Thymus (tissue), 11 donors: ENCODE results near the gene PROSER3. TPM values are rescaled to one million over a fixed set of nuclear protein-coding genes. Genes with fewer than 3 reads are reported as not detected.

Experiments used
- DNase-seq, 9 donors: peaks; one replicate each; pipeline ENCODE4 v3.0.0-alpha.2; 2013; ENCODE audit warnings: low spot score in 9 of 9, low read depth in 6 of 9, missing footprints in 1 of 9
- H3K27ac ChIP-seq, 2 donors: one replicate each; pipeline ENCODE4 v1.5.1; 2013; ENCODE audit warnings: control low read depth in 1 of 2, low read depth in 1 of 2, low read length in 1 of 2, mild to moderate bottlenecking in 1 of 2, moderate library complexity in 1 of 2
- H3K27me3 ChIP-seq, 2 donors: one replicate each; pipeline ENCODE4 v1.5.1; 2013; ENCODE audit warnings: low read length in 1 of 2; ENCODE audit not compliant: control insufficient read depth in 2 of 2, insufficient read depth in 1 of 2
- H3K36me3 ChIP-seq, 2 donors: one replicate each; pipeline ENCODE4 v1.5.1; 2013; ENCODE audit warnings: low read length in 1 of 2, mild to moderate bottlenecking in 1 of 2, moderate library complexity in 1 of 2; ENCODE audit not compliant: control insufficient read depth in 2 of 2, insufficient read depth in 2 of 2
- H3K4me1 ChIP-seq, 2 donors: one replicate each; pipeline ENCODE4 v1.5.1; 2013; ENCODE audit warnings: low read length in 2 of 2; ENCODE audit not compliant: control insufficient read depth in 2 of 2, insufficient read depth in 2 of 2
- H3K4me3 ChIP-seq, 2 donors: one replicate each; pipeline ENCODE4 v1.5.1; 2013; ENCODE audit warnings: low read length in 2 of 2, control low read depth in 1 of 2, mild to moderate bottlenecking in 1 of 2
- H3K9me3 ChIP-seq, 2 donors: one replicate each; pipeline ENCODE4 v1.5.1; 2013; ENCODE audit warnings: low read length in 1 of 2, mild to moderate bottlenecking in 1 of 2; ENCODE audit not compliant: control insufficient read depth in 2 of 2, insufficient read depth in 1 of 2
- WGBS: extraction: QIAGEN DNeasy Blood & Tissue Kit; methylation state at CpG from one replicate; pipeline ENCODE4 v1.1.7; 2013; 5-methylcytosine and 5-hydroxymethylcytosine counted together
- polyA plus RNA-seq: library from polyadenylated mRNA; stranded (reverse); fragments of 200-250 nt; gene quantifications from one replicate; pipeline ENCODE4 v1.2.3, GENCODE V29; 2013
- total RNA-seq: library from RNA; stranded (reverse); fragments of 120-200 nt; gene quantifications from one replicate; pipeline ENCODE4 v1.2.4, GENCODE V29; 2013
- donor health status: healthy.

PROSER3 gene
- total and polyA plus RNA-seq, 2 donors: 2.0 to 10.0 TPM

DNA sequence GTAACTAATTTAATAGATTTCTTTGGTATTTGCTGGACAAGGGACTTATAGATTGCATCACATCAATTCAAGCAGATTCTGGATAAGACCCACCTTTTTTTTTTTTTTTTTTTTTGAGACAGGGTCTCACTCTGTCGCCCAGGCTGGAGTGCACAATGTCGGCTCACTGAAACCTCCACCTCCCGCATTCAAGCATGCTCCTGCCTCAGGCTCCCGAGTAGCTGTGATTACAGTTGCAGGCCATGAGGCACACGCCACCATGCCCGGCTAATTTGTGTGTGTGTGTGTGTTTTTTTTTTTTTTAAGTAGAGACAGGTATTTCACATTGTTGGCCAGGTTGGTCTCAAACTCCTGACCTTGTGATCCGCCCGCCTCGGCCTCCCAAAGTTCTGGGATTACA is 58.9 kb downstream of the PROSER3 start:
- DNase-seq: no peak
- WGBS: 91% methylated on average over 9 of the region's 9 CpGs
- Histone ChIP-seq H3K4me3 (no peak overlapping the region), H3K27me3 (no peaks in the 10 kb centered on the region), H3K36me3 (no peaks in the 10 kb centered on the region), H3K27ac (no peak overlapping the region), H3K4me1 (no peaks in the 10 kb centered on the region), H3K9me3 (no peaks in the 10 kb centered on the region)

DNA sequence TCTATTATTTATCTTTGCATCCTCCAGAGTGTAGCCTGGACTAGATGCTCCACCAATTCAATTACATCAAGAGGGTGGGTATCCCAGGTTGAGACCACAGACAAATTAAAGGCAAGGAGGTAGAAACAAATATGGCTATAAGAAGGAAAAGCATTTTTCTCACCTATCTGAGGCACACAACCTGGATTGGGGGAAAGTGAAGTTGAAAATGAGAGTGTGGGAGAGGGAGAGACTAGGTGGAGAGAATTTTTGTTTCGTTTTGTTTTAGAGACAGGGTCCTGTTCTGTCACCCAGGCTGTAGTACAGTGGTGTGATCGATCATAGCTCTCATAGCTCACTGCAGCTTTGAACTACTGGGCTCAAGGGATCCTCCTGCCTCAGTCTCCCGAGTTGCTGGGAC is 60.5 kb downstream of the PROSER3 start:
- H3K27ac ChIP-seq: no peak overlapping the region
- H3K36me3 ChIP-seq: no peaks in the 10 kb centered on the region
- H3K9me3 ChIP-seq: no peaks in the 10 kb centered on the region
- H3K4me3 ChIP-seq: no peak overlapping the region
- H3K4me1 ChIP-seq: no peaks in the 10 kb centered on the region
- no peak for DNase-seq
- 87% methylated on average over 3 of the region's 3 CpGs for WGBS
- H3K27me3 ChIP-seq: no peaks in the 10 kb centered on the region

Other genes with a start within 250 kb of the PROSER3 start
- 23.2 TPM for gene DMKN, start 244.5 kb upstream of the PROSER3 start, total RNA-seq
- 175 TPM for gene DMKN, start 244.5 kb upstream of the PROSER3 start, polyA plus RNA-seq
- 1.5 TPM for gene SBSN, start 229.9 kb upstream of the PROSER3 start, total RNA-seq
- 56.1 TPM for gene SBSN, start 229.9 kb upstream of the PROSER3 start, polyA plus RNA-seq
- 0.19 TPM for gene GAPDHS, start 224.7 kb upstream of the PROSER3 start, total RNA-seq
- gene GAPDHS, start 224.7 kb upstream of the PROSER3 start, polyA plus RNA-seq: 0.16 TPM
- 45.0 TPM for gene TMEM147, start 212.6 kb upstream of the PROSER3 start, total RNA-seq
- gene TMEM147, start 212.6 kb upstream of the PROSER3 start, polyA plus RNA-seq: 61.1 TPM
- gene ATP4A, start 194.5 kb upstream of the PROSER3 start, total RNA-seq: 0.42 TPM
- gene ATP4A, start 194.5 kb upstream of the PROSER3 start, polyA plus RNA-seq: 1.1 TPM
- gene PMIS2, start 172.0 kb upstream of the PROSER3 start, total RNA-seq: not detected
- gene PMIS2, start 172.0 kb upstream of the PROSER3 start, polyA plus RNA-seq: not detected
- gene HAUS5, start 145.4 kb upstream of the PROSER3 start, total RNA-seq: 11.8 TPM
- gene HAUS5, start 145.4 kb upstream of the PROSER3 start, polyA plus RNA-seq: 22.8 TPM
- 51.8 TPM for gene RBM42, start 129.1 kb upstream of the PROSER3 start, total RNA-seq
- 57.1 TPM for gene RBM42, start 129.1 kb upstream of the PROSER3 start, polyA plus RNA-seq
- 0.76 TPM for gene ETV2, start 116.4 kb upstream of the PROSER3 start, total RNA-seq
- 1.5 TPM for gene ETV2, start 116.4 kb upstream of the PROSER3 start, polyA plus RNA-seq
- gene COX6B1, start 109.9 kb upstream of the PROSER3 start, total RNA-seq: 636 TPM
- 656 TPM for gene COX6B1, start 109.9 kb upstream of the PROSER3 start, polyA plus RNA-seq
- gene UPK1A, start 91.7 kb upstream of the PROSER3 start, total RNA-seq: not detected
- gene UPK1A, start 91.7 kb upstream of the PROSER3 start, polyA plus RNA-seq: 0.94 TPM
- gene ZBTB32, start 53.6 kb upstream of the PROSER3 start, total RNA-seq: 0.09 TPM
- 2.0 TPM for gene ZBTB32, start 53.6 kb upstream of the PROSER3 start, polyA plus RNA-seq
- gene KMT2B, start 40.2 kb upstream of the PROSER3 start, total RNA-seq: 5.2 TPM
- gene KMT2B, start 40.2 kb upstream of the PROSER3 start, polyA plus RNA-seq: 39.0 TPM
- 12.2 TPM for gene IGFLR1, start 15.7 kb upstream of the PROSER3 start, total RNA-seq
- 67.8 TPM for gene IGFLR1, start 15.7 kb upstream of the PROSER3 start, polyA plus RNA-seq
- 19.8 TPM for gene U2AF1L4, start 12.8 kb upstream of the PROSER3 start, total RNA-seq
- gene U2AF1L4, start 12.8 kb upstream of the PROSER3 start, polyA plus RNA-seq: 45.0 TPM
- gene PSENEN, start 12.5 kb upstream of the PROSER3 start, total RNA-seq: 65.1 TPM
- 104 TPM for gene PSENEN, start 12.5 kb upstream of the PROSER3 start, polyA plus RNA-seq
- 7.6 TPM for gene LIN37, start 9.6 kb upstream of the PROSER3 start, total RNA-seq
- 24.2 TPM for gene LIN37, start 9.6 kb upstream of the PROSER3 start, polyA plus RNA-seq
- gene HSPB6, start 1.1 kb upstream of the PROSER3 start, total RNA-seq: 0.28 TPM
- gene HSPB6, start 1.1 kb upstream of the PROSER3 start, polyA plus RNA-seq: 18.9 TPM
- 1.5 TPM for gene ARHGAP33, start 17.4 kb downstream of the PROSER3 start, total RNA-seq
- 18.6 TPM for gene ARHGAP33, start 17.4 kb downstream of the PROSER3 start, polyA plus RNA-seq
- gene PRODH2, start 54.7 kb downstream of the PROSER3 start, total RNA-seq: 0.19 TPM
- 0.23 TPM for gene PRODH2, start 54.7 kb downstream of the PROSER3 start, polyA plus RNA-seq
- 2.4 TPM for gene NPHS1, start 94.3 kb downstream of the PROSER3 start, total RNA-seq
- 0.34 TPM for gene NPHS1, start 94.3 kb downstream of the PROSER3 start, polyA plus RNA-seq
- gene KIRREL2, start 98.7 kb downstream of the PROSER3 start, total RNA-seq: 2.2 TPM
- 0.75 TPM for gene KIRREL2, start 98.7 kb downstream of the PROSER3 start, polyA plus RNA-seq
- gene APLP1, start 110.4 kb downstream of the PROSER3 start, total RNA-seq: 2.5 TPM
- 3.3 TPM for gene APLP1, start 110.4 kb downstream of the PROSER3 start, polyA plus RNA-seq
- 12.0 TPM for gene NFKBID, start 142.4 kb downstream of the PROSER3 start, total RNA-seq
- gene NFKBID, start 142.4 kb downstream of the PROSER3 start, polyA plus RNA-seq: 29.8 TPM
- 50.7 TPM for gene HCST, start 144.4 kb downstream of the PROSER3 start, total RNA-seq
- 158 TPM for gene HCST, start 144.4 kb downstream of the PROSER3 start, polyA plus RNA-seq
- 52.6 TPM for gene TYROBP, start 150.1 kb downstream of the PROSER3 start, total RNA-seq
- gene TYROBP, start 150.1 kb downstream of the PROSER3 start, polyA plus RNA-seq: 162 TPM
- 0.47 TPM for gene LRFN3, start 178.2 kb downstream of the PROSER3 start, total RNA-seq
- gene LRFN3, start 178.2 kb downstream of the PROSER3 start, polyA plus RNA-seq: 1.6 TPM
- 28.8 TPM for gene SDHAF1, start 237.0 kb downstream of the PROSER3 start, total RNA-seq
- 27.2 TPM for gene SDHAF1, start 237.0 kb downstream of the PROSER3 start, polyA plus RNA-seq